Left ventricle myocardium inferior (tissue), 1 donor: ENCODE measurements around the gene AGPAT2. TPM values are rescaled to one million over a fixed set of nuclear protein-coding genes. Genes with fewer than 3 reads are reported as not detected.

Experiments used
- DNase-seq: peaks from one replicate; pipeline ENCODE4 v3.0.0-alpha.2; 2020
- H3K27ac ChIP-seq: fragments of 200-600 bp; replicated peaks from 2 replicates; pipeline ENCODE4 v1.8.0; 2021
- H3K27me3 ChIP-seq: fragments of 200-600 bp; 2 replicates; pipeline ENCODE4 v1.8.0; 2021; ENCODE audit warnings: low read depth
- H3K36me3 ChIP-seq: fragments of 200-600 bp; 2 replicates; pipeline ENCODE4 v1.8.0; 2021
- H3K4me1 ChIP-seq: fragments of 200-600 bp; 2 replicates; pipeline ENCODE4 v1.8.0; 2021
- H3K4me3 ChIP-seq: fragments of 200-600 bp; 2 replicates; pipeline ENCODE4 v1.8.0; 2021; ENCODE audit warnings: mild to moderate bottlenecking, moderate library complexity
- H3K9me3 ChIP-seq: fragments of 200-600 bp; replicated peaks from 2 replicates; pipeline ENCODE4 v1.8.0; 2021
- CTCF ChIP-seq: fragments of 200-600 bp; IDR thresholded peaks from 2 replicates; pipeline ENCODE4 v1.8.0; 2021; ENCODE audit warnings: antibody characterized with exemption, mild to moderate bottlenecking, borderline replicate concordance
- intact Hi-C: fragments of 100-400 bp; cut with micrococcal nuclease; formaldehyde crosslinking; loops from one replicate; pipeline ENCODE4 v1.11.0; 2022
- total RNA-seq: library from RNA; stranded (reverse); fragmentation: NEBNext Ultra II Directional; extraction: Animal tissue kit (Norgen Biotek cat#: 25700); gene quantifications from one replicate; pipeline ENCODE4 v1.2.1, GENCODE V29; 2021
- donor health status: DM: no; HTN: yes; CAD: no; lungs with severe emphysema.

AGPAT2 gene
- total RNA-seq, 1 donor from 2014 or later, result 48.8 TPM

GRCh38 chr9:136726631-136727191 is 39.5 kb upstream of the AGPAT2 start:
- no peaks in the 10 kb centered on the region for H3K9me3 ChIP-seq
- peak overlapping the region; percentile 87 for H3K27ac ChIP-seq
- H3K4me3 ChIP-seq, result peak overlapping the region; percentile 85
- no peaks in the 10 kb centered on the region for H3K27me3 ChIP-seq
- peaks cover 52% of the 10 kb centered on the region for H3K36me3 ChIP-seq
- peak; percentile 54 for TF ChIP-seq CTCF
- H3K4me1 ChIP-seq, result peaks cover 79% of the 10 kb centered on the region
- intact Hi-C loops, result no loop called here
- no peak for DNase-seq

GRCh38 chr9:136726118-136726517 is 38.9 kb upstream of the AGPAT2 start:
- Histone ChIP-seq H3K9me3 (no peaks in the 10 kb centered on the region), H3K4me3 (peak overlapping the region; percentile 85), H3K36me3 (peaks cover 54% of the 10 kb centered on the region), H3K27ac (peak overlapping the region; percentile 87), H3K4me1 (peaks cover 85% of the 10 kb centered on the region), H3K27me3 (no peaks in the 10 kb centered on the region)
- TF ChIP-seq CTCF, result no peak
- no peak for DNase-seq
- intact Hi-C loops, result no loop called here

- H3K27ac ChIP-seq, result peak overlapping the region; percentile 87
- TF ChIP-seq CTCF, result no peak
- H3K36me3 ChIP-seq, result peaks cover 54% of the 10 kb centered on the region
- intact Hi-C loops, result no loop called here
- peak overlapping the region; percentile 85 for H3K4me3 ChIP-seq
- peaks cover 90% of the 10 kb centered on the region for H3K4me1 ChIP-seq
- no peaks in the 10 kb centered on the region for H3K9me3 ChIP-seq
- no peaks in the 10 kb centered on the region for H3K27me3 ChIP-seq
- DNase-seq, result no peak
Measured at GRCh38 chr9:136725612-136726011, 38.4 kb upstream of the AGPAT2 start.

GRCh38 chr9:136724772-136725171 is 37.5 kb upstream of the AGPAT2 start:
- Histone ChIP-seq H3K4me3 (peak overlapping the region; percentile 85), H3K4me1 (peaks cover 98% of the 10 kb centered on the region), H3K36me3 (peaks cover 54% of the 10 kb centered on the region), H3K27ac (no peak overlapping the region), H3K27me3 (no peaks in the 10 kb centered on the region), H3K9me3 (no peaks in the 10 kb centered on the region)
- intact Hi-C loops, result no loop called here
- DNase-seq, result no peak
- TF ChIP-seq CTCF, result no peak

GRCh38 chr9:136723989-136724388 is 36.7 kb upstream of the AGPAT2 start:
- intact Hi-C loops, result no loop called here
- H3K4me1 ChIP-seq, result peaks cover 98% of the 10 kb centered on the region
- H3K36me3 ChIP-seq, result peaks cover 54% of the 10 kb centered on the region

More at GRCh38 chr9:136723989-136724388, 36.7 kb upstream of the AGPAT2 start:
- no peaks in the 10 kb centered on the region for H3K27me3 ChIP-seq
- no peak overlapping the region for H3K27ac ChIP-seq
- no peaks in the 10 kb centered on the region for H3K9me3 ChIP-seq
- no peak for DNase-seq
- no peak overlapping the region for H3K4me3 ChIP-seq
- TF ChIP-seq CTCF, result no peak
